ENCODE results near the gene SLC35B2.

SLC35B2 gene

GRCh38 chr6:44269178-44269920 is 12.0 kb upstream of the SLC35B2 start:
- no peak for DNase-seq (ENCODE audit: low read depth in 1 of 2, low spot score in 1 of 2)

DNA sequence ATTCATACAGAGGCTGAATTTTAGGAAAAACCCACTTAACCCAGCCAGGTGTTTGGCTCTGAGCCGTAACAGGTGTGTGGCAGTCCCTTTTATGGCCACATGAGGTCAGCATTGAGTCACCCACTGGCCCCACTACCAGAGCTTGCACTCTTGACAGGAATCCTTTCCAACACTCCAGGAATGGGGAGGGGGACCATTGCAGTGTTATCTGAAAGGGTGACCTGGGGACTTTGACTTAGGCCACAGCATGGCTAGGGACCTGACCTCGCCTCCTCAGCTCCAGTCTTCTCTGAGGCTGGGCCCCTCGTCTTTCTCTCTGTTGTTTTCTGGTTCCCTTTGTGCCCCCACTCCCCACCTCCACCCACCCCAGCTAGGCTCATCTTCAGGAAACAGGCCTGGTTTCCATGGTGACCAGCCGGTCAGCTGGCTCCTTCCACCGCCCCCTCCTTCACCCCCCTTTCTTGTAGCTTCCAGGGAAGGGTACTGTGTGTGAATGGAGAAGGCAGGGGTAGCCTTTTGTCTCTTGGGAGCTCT is 10.8 kb upstream of the SLC35B2 start:
- peak in 1 of 2 donors; percentile 54 for DNase-seq (ENCODE audit: low read depth in 1 of 2, low spot score in 1 of 2)

- DNase-seq (ENCODE audit: low read depth in 1 of 2, low spot score in 1 of 2), result no peak
These were observed 9.9 kb upstream of the SLC35B2 start for GRCh38 chr6:44267252-44267651.

GRCh38 chr6:44266347-44266746 is 9.0 kb upstream of the SLC35B2 start:
- DNase-seq (ENCODE audit: low read depth in 1 of 2, low spot score in 1 of 2), result no peak

DNA sequence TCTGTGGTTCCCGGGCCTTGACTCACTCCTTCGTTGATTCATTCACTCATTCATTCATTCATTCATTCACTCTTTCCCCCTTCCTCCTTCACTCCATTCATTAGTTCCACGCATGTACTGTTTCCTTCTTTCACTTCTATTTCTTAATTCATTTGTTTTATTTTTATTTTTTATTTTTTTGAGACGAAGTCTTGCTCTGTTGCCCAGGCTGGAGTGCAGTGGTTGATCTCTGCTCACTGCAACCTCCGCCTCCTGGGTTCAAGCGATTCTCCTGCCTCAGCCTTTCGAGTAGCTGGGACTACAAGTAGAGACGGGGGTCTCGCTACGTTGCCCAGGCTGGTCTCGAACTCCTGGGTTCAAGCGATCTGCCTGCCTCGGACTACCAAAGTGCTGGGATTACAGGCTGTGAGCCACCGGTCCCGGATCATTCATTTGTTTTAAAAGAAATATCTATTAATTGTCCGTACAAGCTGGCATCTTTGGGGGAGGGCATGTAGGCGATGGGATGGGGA is 8.4 kb upstream of the SLC35B2 start:
- DNase-seq (ENCODE audit: low read depth in 1 of 2, low spot score in 1 of 2), result no peak

DNA sequence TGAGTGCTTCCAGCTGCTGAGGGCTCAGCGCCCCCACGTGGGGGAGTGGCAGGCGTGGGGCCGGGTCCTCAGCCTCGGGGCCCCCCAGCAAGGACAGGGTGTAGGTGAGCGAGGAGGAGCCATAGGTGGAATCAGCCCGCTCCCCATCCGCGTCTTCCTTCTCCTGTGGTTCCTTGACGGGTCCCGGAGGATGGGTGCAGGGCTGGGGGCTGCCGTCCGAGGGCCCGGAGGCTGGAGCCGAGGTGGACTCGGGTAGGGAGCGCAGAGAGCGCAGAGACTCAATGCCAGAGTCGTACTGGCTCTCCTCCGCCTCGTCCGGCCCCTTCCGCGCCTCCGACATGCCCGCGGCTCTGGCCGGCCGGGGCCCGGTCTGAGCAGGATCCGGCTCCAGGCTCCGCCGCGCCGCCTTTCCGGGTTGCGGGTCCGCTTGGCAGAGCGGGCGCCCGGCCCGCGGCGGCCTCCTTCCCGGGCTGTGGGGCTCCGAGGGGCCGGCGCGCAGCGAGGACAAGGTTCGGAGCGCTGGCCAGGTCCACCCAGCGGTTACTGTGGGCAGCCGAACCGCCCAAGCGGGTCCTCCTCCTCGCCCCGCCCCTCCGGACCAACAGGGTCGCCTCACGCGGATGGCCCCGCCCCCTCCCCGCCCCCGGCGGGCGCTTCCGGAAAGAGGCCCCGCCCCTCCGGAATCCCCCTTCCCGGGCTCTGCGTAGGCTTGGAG is 7.8 kb upstream of the SLC35B2 start, which contains the start of gene NFKBIE:
NFKBIE (minus strand) TSS at position 545 of the 715 bp plus-strand sequence; CDS start at position 340, 205 bp downstream.
- DNase-seq (ENCODE audit: low read depth in 1 of 2, low spot score in 1 of 2), result peak; percentile 94 to 98

DNA sequence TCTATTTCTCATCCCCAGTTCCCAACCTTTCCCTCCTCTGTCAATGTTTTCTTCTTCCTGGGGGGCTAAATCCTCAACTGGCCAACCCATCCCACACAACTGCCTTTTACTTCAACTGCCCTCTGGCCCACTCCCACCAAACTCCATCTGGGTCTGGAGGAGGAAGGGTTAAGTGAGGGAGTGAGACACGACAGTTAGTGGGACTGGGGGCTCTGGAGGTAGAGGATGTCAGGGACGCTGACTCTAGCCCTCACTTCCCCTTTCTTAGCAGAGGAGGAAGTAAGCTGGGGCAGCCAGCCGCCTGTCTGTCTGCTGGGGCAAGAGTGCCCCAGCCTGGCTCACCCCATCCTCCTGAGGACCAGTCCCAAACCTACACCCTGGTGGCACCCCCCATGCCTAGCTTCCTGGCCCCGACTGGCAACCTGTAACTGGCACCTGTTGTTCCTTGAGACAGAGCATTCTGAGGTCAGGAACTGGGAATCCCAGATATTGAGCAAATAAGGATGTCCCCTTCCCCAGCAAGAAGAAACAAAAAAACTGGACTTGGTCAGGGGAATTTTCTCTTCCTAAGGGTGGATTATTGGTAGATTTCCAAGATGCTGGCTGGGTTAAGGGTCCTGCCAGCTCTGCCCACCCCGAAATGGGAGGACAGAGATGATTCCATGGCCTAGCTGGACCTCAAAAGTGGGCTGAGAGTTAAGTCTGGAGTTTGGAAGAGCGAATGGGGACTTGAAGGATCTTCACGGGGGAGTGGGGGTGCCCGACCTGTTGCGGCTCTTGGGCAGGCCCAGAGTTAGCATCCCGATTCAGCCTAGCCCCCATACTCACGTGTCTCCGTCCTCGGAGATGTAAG is 7.1 kb upstream of the SLC35B2 start:
- no peak for DNase-seq (ENCODE audit: low read depth in 1 of 2, low spot score in 1 of 2)

GRCh38 chr6:44263354-44264100 is 6.2 kb upstream of the SLC35B2 start:
- DNase-seq (ENCODE audit: low read depth in 1 of 2, low spot score in 1 of 2), result no peak

GRCh38 chr6:44262467-44263353 is 5.4 kb upstream of the SLC35B2 start:
- no peak for DNase-seq (ENCODE audit: low read depth in 1 of 2, low spot score in 1 of 2)

DNA sequence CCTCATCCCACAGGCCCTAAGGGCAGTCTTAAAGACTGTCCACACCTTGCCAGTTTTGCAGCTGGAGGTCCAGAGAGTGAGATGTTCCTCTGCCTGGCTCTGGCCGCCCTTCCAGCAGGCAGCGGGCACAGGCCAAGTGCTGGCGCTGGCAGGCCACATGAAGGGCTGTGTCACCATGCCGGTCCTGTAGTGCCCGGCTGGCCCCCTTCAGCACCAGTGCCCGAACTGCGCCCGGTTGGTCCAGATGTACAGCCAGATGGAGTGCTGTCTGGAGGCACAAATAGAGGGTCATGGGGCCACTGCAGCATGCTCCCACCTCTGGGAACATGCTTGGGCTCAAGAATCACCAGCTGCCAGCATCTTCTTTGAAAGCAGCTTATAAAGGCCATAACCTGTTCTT is 4.3 kb upstream of the SLC35B2 start:
- no peak for DNase-seq (ENCODE audit: low read depth in 1 of 2, low spot score in 1 of 2)

DNA sequence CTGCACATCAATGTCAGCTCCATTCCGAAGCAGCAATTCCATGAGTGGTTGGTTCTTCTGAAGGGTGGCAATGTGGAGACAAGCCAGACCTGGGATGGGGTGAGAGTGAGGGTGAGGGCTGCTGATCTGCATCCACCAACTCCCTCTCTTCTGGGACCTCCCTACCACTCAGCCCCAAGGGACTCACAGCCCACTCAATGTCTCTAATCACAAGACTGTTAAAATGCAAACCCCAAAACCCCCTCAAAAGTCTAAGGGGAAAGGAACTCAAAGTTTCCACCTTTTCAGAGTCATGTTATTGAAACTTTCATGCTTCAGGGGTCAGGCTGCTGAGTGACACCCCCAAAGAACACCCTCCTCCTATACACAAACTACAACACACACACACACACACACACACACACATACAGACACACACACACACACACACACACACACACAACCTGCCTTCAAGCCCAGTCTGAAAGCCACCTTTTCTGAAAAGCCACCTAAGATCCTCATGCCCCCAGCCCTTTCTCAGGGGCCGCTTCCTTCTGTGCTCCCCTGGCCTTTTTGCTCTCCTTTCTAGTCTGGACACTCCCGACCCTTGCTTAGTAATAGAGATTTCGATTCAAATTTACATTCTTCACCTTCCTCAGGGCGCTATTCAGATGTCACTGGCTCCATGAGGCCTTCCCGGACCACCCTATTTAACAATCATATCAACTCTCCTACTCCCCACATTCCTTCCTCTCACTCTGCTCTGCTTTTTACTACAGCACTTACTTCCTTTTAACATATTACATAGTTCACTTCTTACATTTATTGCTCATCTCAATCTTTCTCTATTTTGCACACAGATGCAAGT is 3.3 kb upstream of the SLC35B2 start:
- DNase-seq (ENCODE audit: low read depth in 1 of 2, low spot score in 1 of 2), result no peak

DNA sequence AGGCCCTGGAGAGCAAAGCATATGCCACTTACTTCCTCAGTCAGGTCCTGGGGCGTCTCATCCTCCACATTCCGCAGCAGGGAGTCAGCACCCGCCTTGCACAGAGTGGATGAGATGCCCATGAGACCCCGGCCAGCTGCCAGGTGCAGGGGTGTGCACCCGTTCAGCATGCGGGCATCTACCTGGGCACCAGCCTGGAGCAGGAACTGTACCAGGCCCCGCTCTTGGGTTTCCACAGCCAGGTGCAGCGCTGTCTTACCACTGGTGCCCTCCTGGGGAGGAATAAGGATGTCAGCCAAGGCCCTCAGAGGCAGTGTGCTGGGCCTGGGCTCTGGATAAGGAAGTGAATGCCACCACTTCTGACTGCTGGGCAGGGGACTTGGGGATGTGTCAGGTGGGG is 2.7 kb upstream of the SLC35B2 start:
- no peak for DNase-seq (ENCODE audit: low read depth in 1 of 2, low spot score in 1 of 2)

GRCh38 chr6:44258921-44259320 is 1.6 kb upstream of the SLC35B2 start:
- DNase-seq (ENCODE audit: low read depth in 1 of 2, low spot score in 1 of 2), result no peak

GRCh38 chr6:44258325-44258863 is 1.1 kb upstream of the SLC35B2 start:
- no peak for DNase-seq (ENCODE audit: low read depth in 1 of 2, low spot score in 1 of 2)

DNA sequence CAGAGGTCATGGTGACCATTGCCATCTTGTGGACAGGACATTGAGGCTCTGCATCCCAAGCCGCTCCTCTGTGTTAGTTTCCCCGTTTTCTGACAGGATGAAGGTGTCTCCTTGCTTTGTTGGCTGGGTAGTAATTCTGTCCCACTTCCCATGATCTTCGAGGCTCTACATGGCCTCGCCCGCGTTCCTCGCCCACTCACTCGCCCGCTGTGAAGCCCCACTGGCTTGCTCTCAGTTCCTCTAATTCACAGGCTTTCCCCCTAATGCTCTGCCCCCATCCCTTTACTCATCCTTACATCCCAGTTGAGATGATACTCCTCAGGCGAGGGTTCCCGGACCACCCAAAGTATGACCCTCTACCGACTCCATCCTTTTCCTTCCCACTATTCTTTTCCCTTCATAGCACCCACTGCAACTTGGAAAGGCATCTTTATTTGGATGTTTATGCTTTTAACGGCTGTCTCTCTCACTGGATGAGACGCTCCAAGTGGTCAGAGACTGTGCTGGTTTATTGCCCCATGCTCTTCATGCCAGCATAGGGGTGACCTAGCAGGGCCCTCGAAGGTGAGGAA is 511 bp upstream of the SLC35B2 start:
- DNase-seq (ENCODE audit: low read depth in 1 of 2, low spot score in 1 of 2), result no peak

- DNase-seq (ENCODE audit: low read depth in 1 of 2, low spot score in 1 of 2), result no peak
These were observed 628 bp downstream of the SLC35B2 start for GRCh38 chr6:44256775-44257024.

GRCh38 chr6:44255871-44256774 is 1.2 kb downstream of the SLC35B2 start:
- DNase-seq (ENCODE audit: low read depth in 1 of 2, low spot score in 1 of 2), result no peak

All from activated CD4-positive, alpha-beta T cell treated with anti-CD3 and anti-CD28 coated beads, Interleukin-2, amount 50 U/mL, for 24 hours (primary cell).